HFF-Myc (cell line): ENCODE data around the gene DCAF4.
"Not testable (repeated sequence)": the region's sequence is repeated elsewhere in the genome, so short reads cannot be mapped to it uniquely, and the experiment has no call there.

ENCODE experiments used
- DNase-seq: peaks from one replicate; pipeline ENCODE4 v3.0.0-alpha.2; 2011; ENCODE audit warnings: low read depth; ENCODE audit errors: extremely low read depth
- H3K4me3 ChIP-seq: replicated peaks from 2 replicates; pipeline ENCODE4 v1.5.1; 2011; ENCODE audit warnings: low read depth, mild to moderate bottlenecking, control low read depth, low read length
- CTCF ChIP-seq: IDR thresholded peaks from 2 replicates; pipeline ENCODE4 v1.5.1; 2012; ENCODE audit warnings: mild to moderate bottlenecking, low read depth, low read length, control low read depth; ENCODE audit errors: missing control alignments

DCAF4 gene

GRCh38 chr14:72948481-72949138 is 22.3 kb downstream of the DCAF4 start:
- peak; percentile 89 for TF ChIP-seq CTCF
- DNase-seq = no peak
- H3K4me3 ChIP-seq = no peak overlapping the region

GRCh38 chr14:72952171-72952570 is 25.9 kb downstream of the DCAF4 start:
- no peak overlapping the region for H3K4me3 ChIP-seq
- no peak for TF ChIP-seq CTCF
- no peak for DNase-seq

- not testable (repeated sequence) for DNase-seq, H3K4me3 ChIP-seq
These were observed 30.5 kb downstream of the DCAF4 start for GRCh38 chr14:72956741-72957140.

- H3K4me3 ChIP-seq = no peak overlapping the region
- TF ChIP-seq CTCF = no peak
- DNase-seq = no peak
These were observed 30.9 kb downstream of the DCAF4 start for GRCh38 chr14:72957213-72957612.

- no peak for TF ChIP-seq CTCF
- no peak for DNase-seq
- no peak overlapping the region for H3K4me3 ChIP-seq
These were observed 32.3 kb downstream of the DCAF4 start for GRCh38 chr14:72958548-72958947.

GRCh38 chr14:72961016-72961415 is 34.8 kb downstream of the DCAF4 start:
- not testable (repeated sequence) for DNase-seq, H3K4me3 ChIP-seq

GRCh38 chr14:72961579-72962335 is 35.5 kb downstream of the DCAF4 start:
- H3K4me3 ChIP-seq = no peak overlapping the region
- no peak for DNase-seq
- no peak for TF ChIP-seq CTCF

- H3K4me3 ChIP-seq = not testable (repeated sequence)
These were observed 36.1 kb downstream of the DCAF4 start for GRCh38 chr14:72962336-72962754.

More at GRCh38 chr14:72962336-72962754, 36.1 kb downstream of the DCAF4 start:
- not testable (repeated sequence) for DNase-seq
